K562 treated with DMSO at 1 percent for 4 hours (cell line): Measurements from ENCODE around the gene TEKT3. TPM values are rescaled to one million over a fixed set of nuclear protein-coding genes. Genes with fewer than 3 reads are reported as not detected.

Source experiments
- total RNA-seq: library from RNA; unstranded; fragments of 300-600 nt; gene quantifications from 2 replicates; pipeline ENCODE4 v1.2.3, GENCODE V29; 2022; ENCODE audit not compliant: insufficient read depth

Gene TEKT3
- total RNA-seq, result not detected in 2 replicates

DNA sequence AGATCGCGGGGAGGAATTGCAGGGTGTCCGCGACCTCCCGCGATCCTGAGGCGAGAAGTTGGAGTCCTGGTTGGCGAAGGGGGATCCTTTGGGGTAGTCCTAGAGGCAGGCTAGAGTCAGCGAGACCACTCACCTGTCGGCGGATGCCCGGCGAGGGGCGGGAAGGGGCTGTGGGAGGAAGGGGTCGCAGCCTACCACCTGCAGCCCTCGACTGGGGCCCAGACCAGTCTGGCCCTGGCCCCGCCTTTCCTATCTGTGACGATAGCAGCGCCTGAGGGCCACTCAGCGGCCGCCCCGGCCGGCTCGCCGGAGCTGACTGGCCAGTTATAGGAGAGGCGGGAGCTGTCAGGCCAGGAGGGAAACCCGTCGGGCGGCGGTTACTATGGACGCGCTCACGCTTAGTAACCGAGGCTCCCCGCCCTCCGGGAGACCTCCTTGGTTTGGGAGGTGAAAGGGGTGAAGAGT is at the start of gene TEKT3:
Gene TEKT3, minus strand, starts transcription at position 213 of the 465 bp plus-strand sequence. CDS start 10,012 bp downstream, outside the sequence.

DNA sequence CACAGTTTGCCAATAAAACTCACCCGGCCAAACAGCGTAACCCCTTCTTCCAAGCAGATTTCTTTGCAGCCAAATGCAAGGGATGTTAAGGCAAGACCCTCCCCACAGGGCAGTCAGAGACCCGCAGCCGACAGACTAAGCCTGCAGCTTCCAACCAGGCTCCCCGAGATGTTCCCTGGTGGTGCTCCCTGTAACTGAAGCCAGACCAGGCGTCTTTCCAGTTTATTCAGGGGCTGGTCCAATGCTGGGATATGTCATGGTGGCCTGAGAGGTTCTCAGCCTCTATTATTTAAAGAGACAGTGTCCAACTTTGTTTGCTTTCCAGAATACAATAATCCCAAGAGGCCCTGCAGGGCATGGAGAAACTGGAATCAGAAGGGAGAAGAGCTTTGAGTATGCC is 76.3 kb downstream of the TEKT3 start, which contains the start of gene PMP22:
Gene PMP22, minus strand, starts transcription at position 196 of the 400 bp plus-strand sequence. CDS start 4,599 bp downstream, outside the sequence.

Other genes with a start within 250 kb of the TEKT3 start
- gene PMP22, start 76.3 kb downstream of the TEKT3 start, total RNA-seq, result 13.9 and 14.4 TPM in 2 replicates
- gene CDRT4, start 126.0 kb upstream of the TEKT3 start, total RNA-seq, result 4.4 and 9.0 TPM in 2 replicates
- gene TVP23C, start 221.9 kb upstream of the TEKT3 start, total RNA-seq, result 4.9 and 8.2 TPM in 2 replicates